Keratinocyte (primary cell): ENCODE results near the gene TSHZ2. TPM values are rescaled to one million over a fixed set of nuclear protein-coding genes. Genes with fewer than 3 reads are reported as not detected.

ENCODE experiments used
- DNase-seq: peaks from one replicate; pipeline ENCODE4 v3.0.0-alpha.2; 2011; ENCODE audit warnings: low read depth, missing footprints, low spot score
- FAIRE-seq: peaks from 2 replicates; lab custom pipeline; 2011; peaks lifted over from hg19 to GRCh38; lab: Jason Lieb, UNC
- H2AFZ ChIP-seq: 2 replicates; pipeline ENCODE4 v1.6.0; 2012; ENCODE audit warnings: low read length, control low read depth, inconsistent platforms; ENCODE audit not compliant: control insufficient read depth
- H3K27ac ChIP-seq: 2 replicates; pipeline ENCODE4 v1.5.1; 2011; ENCODE audit warnings: low read length; ENCODE audit not compliant: control insufficient read depth, insufficient read depth
- H3K27me3 ChIP-seq: 3 replicates; pipeline ENCODE4 v1.6.0; 2011; ENCODE audit warnings: low read length; ENCODE audit not compliant: control insufficient read depth, insufficient read depth; ENCODE audit errors: extremely low read depth
- H3K36me3 ChIP-seq, 2 experiments: 2 replicates in 1 of 2; 3 replicates in 1 of 2; pipeline ENCODE4 v1.5.1; 2011; ENCODE audit warnings: low read length in 2 of 2, mild to moderate bottlenecking in 1 of 2; ENCODE audit not compliant: control insufficient read depth in 2 of 2, insufficient read depth in 2 of 2; ENCODE audit errors: extremely low read depth in 1 of 2
- H3K4me1 ChIP-seq: 3 replicates; pipeline ENCODE4 v1.5.1; 2011; ENCODE audit warnings: low read length; ENCODE audit not compliant: control insufficient read depth, insufficient read depth; ENCODE audit errors: extremely low read depth
- H3K4me2 ChIP-seq: 3 replicates; pipeline ENCODE4 v1.6.0; 2011; ENCODE audit warnings: low read depth, low read length; ENCODE audit not compliant: control insufficient read depth, insufficient read depth; ENCODE audit errors: extremely low read depth
- H3K4me3 ChIP-seq, 3 experiments: fragments of 200-600 bp in 1 of 3; sonication (generic) in 1 of 3; 2 replicates in 2 of 3; 3 replicates in 1 of 3; pipeline ENCODE4 v1.5.1; 2011 to 2016; ENCODE audit warnings: low read length in 3 of 3, mild to moderate bottlenecking in 3 of 3, control low read depth in 2 of 3, inconsistent platforms in 1 of 3, low read depth in 1 of 3, mixed read lengths in 1 of 3, mixed run types in 1 of 3, moderate library complexity in 1 of 3; ENCODE audit not compliant: control insufficient read depth in 2 of 3, insufficient read depth in 2 of 3; ENCODE audit errors: extremely low read depth in 1 of 3
- H3K79me2 ChIP-seq: 2 replicates; pipeline ENCODE4 v1.6.0; 2012; ENCODE audit warnings: low read length; ENCODE audit not compliant: control insufficient read depth, insufficient read depth
- H3K9ac ChIP-seq: 3 replicates; pipeline ENCODE4 v1.6.0; 2011; ENCODE audit warnings: low read length; ENCODE audit not compliant: control insufficient read depth, insufficient read depth; ENCODE audit errors: extremely low read depth
- H3K9me1 ChIP-seq: 3 replicates; pipeline ENCODE4 v1.6.0; 2011; ENCODE audit warnings: low read length; ENCODE audit not compliant: control insufficient read depth, insufficient read depth; ENCODE audit errors: extremely low read depth
- H3K9me3 ChIP-seq: 2 replicates; pipeline ENCODE4 v1.5.1; 2012; ENCODE audit warnings: low read depth, low read length; ENCODE audit not compliant: control insufficient read depth
- H4K20me1 ChIP-seq: 3 replicates; pipeline ENCODE4 v1.6.0; 2011; ENCODE audit warnings: low read length; ENCODE audit not compliant: control insufficient read depth, insufficient read depth; ENCODE audit errors: extremely low read depth
- EZH2 ChIP-seq: IDR thresholded peaks from one replicate; pipeline ENCODE4 v1.6.1; 2012; ENCODE audit warnings: inconsistent platforms, mild to moderate bottlenecking, low read length, moderate library complexity
- dilution Hi-C: fragments of 300-500 bp; cut with MboI; formaldehyde crosslinking; loops from one replicate; pipeline ENCODE4 v1.7.0; 2020; ENCODE audit warnings: low sequenced_read_pairs; ENCODE audit not compliant: extremely low pct_ligation_motif_present
- polyA plus RNA-seq, 5 experiments: library from polyadenylated mRNA; depleted of rRNA in 3 of 5; stranded (reverse) in 3 of 5; stranded (forward) in 1 of 5; unstranded in 1 of 5; fragments of >200 nt; gene quantifications; 1 replicate in 1 of 5; 2 replicates in 3 of 5; 3 replicates in 1 of 5; pipeline versions ENCODE4 v1.2.1 to v1.2.3, GENCODE V29; 2011 to 2012; ENCODE audit warnings: missing spikeins in 2 of 5, low read depth in 1 of 5, low replicate concordance in 1 of 5
- TF ChIP-seq, protein P1 (sequence below), 3 experiments: IDR thresholded peaks in 1 of 3; conservative IDR thresholded peaks in 1 of 3; optimal IDR thresholded peaks in 1 of 3; 2 replicates in 2 of 3; 3 replicates in 1 of 3; pipeline versions ENCODE3 to v1.5.1; 2011; ENCODE audit warnings: low read length in 3 of 3, mild to moderate bottlenecking in 3 of 3, moderate library complexity in 2 of 3, control low read depth in 1 of 3, inconsistent platforms in 1 of 3; ENCODE audit not compliant: insufficient read depth in 2 of 3; ENCODE audit errors: extremely low read depth in 1 of 3

TSHZ2 gene
- polyA plus RNA-seq, 1 donor (not counting 4 experiments of a cell fraction or from before 2014, with no cell fraction given): 1.1 TPM

DNA sequence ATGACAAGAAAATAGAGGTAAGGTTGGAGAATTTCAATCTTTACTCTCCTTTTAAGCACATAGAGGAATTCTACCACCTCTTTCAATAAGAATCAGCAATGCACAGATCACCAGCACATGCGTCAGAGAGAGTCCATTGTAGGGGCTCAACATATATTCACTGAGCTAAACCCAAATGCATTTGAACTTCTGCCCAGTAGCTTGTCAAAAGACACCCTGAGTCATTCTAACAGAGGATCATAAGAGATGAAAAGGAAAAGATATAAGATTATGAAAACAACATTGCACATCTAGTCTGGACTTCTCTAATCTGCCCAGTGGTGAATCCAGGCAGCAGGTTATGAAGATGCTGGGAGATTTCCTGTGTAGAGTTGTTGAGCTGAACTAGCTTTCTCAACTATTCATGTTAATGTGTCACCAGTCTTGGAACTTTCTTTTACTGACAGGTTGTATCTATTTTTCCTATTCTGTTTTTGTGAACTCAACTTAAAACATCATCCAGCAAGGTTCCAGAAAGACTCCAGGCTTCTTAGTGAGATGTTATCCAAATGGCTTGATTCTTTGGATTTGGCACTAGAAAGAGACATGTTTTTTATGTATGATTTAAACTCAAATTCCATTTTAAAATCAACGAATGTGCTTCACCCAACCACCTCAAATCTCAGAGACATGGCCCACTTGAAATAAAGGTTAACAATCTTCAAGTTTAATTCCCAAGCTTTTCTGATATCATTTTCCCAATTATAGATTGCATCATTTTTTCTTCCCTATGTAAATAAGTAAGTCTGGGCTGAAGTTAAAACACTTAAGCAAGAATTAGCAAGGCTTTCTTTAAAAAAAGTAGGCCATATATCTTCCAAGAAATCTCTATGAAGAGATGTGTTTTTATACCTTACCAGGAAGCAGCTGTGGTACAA lies 89.3 kb downstream of the TSHZ2 start:
- Histone ChIP-seq H3K79me2 (no peaks in the 10 kb centered on the region), H3K27ac (no peak overlapping the region), H2AFZ (no peak overlapping the region), H3K4me2 (no peak overlapping the region), H3K9me3 (no peaks in the 10 kb centered on the region), H3K36me3 (no peaks in the 10 kb centered on the region), H3K27me3 (no peaks in the 10 kb centered on the region), H3K9me1 (no peaks in the 10 kb centered on the region), H3K9ac (no peak overlapping the region), H3K4me1 (no peaks in the 10 kb centered on the region), H4K20me1 (no peaks in the 10 kb centered on the region), H3K4me3 (no peak overlapping the region)
- TF ChIP-seq, protein P1, sequence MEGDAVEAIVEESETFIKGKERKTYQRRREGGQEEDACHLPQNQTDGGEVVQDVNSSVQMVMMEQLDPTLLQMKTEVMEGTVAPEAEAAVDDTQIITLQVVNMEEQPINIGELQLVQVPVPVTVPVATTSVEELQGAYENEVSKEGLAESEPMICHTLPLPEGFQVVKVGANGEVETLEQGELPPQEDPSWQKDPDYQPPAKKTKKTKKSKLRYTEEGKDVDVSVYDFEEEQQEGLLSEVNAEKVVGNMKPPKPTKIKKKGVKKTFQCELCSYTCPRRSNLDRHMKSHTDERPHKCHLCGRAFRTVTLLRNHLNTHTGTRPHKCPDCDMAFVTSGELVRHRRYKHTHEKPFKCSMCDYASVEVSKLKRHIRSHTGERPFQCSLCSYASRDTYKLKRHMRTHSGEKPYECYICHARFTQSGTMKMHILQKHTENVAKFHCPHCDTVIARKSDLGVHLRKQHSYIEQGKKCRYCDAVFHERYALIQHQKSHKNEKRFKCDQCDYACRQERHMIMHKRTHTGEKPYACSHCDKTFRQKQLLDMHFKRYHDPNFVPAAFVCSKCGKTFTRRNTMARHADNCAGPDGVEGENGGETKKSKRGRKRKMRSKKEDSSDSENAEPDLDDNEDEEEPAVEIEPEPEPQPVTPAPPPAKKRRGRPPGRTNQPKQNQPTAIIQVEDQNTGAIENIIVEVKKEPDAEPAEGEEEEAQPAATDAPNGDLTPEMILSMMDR (optimal IDR thresholded peaks at IDR 0.05 in 1 of 3, IDR thresholded peaks at IDR 0.05 in 1 of 3, conservative IDR thresholded peaks at IDR 0.05 in 1 of 3; ENCODE audit: extremely low read depth in 1 of 3, insufficient read depth in 2 of 3, low read length in 3 of 3): no peak
- no peak for TF ChIP-seq EZH2
- DNase-seq (no peak), FAIRE-seq (no peak)
- dilution Hi-C loops: no loop called here

DNA sequence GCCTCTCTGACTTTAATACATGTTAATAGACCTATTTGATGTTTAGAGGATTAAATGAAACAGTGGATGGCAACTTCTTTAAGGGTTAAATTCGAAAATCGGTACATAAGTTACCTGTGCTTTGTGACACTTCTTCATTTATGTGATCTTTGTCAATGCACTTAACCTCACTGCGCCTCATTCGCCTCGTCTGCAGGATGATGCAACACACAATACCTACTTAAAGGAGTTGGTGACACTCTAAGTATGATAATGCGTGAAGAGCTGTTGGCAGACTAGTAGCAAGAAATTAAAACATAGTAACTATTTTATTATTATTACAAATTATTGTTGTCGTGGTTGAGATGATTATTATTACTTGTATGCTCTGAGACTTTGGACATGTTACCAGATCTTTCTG lies 92.8 kb downstream of the TSHZ2 start:
- Histone ChIP-seq H3K27me3 (no peaks in the 10 kb centered on the region), H3K27ac (no peak overlapping the region)

More for the DNA sequence above, 92.8 kb downstream of the TSHZ2 start:
- H3K79me2 ChIP-seq: no peaks in the 10 kb centered on the region
- dilution Hi-C loops: no loop called here
- H3K9ac ChIP-seq: no peak overlapping the region
- TF ChIP-seq, protein P1 (optimal IDR thresholded peaks at IDR 0.05 in 1 of 3, IDR thresholded peaks at IDR 0.05 in 1 of 3, conservative IDR thresholded peaks at IDR 0.05 in 1 of 3; ENCODE audit: extremely low read depth in 1 of 3, insufficient read depth in 2 of 3, low read length in 3 of 3): no peak
- no peak for TF ChIP-seq EZH2
- H3K4me3 ChIP-seq: no peak overlapping the region
- no peaks in the 10 kb centered on the region for H3K9me1 ChIP-seq
- no peak overlapping the region for H2AFZ ChIP-seq
- no peaks in the 10 kb centered on the region for H4K20me1 ChIP-seq
- no peak overlapping the region for H3K4me2 ChIP-seq
- no peaks in the 10 kb centered on the region for H3K9me3 ChIP-seq
- no peaks in the 10 kb centered on the region for H3K4me1 ChIP-seq
- DNase-seq (no peak), FAIRE-seq (no peak)
- H3K36me3 ChIP-seq: no peaks in the 10 kb centered on the region
